ENCODE measurements around the gene TRIM27.

DNA sequence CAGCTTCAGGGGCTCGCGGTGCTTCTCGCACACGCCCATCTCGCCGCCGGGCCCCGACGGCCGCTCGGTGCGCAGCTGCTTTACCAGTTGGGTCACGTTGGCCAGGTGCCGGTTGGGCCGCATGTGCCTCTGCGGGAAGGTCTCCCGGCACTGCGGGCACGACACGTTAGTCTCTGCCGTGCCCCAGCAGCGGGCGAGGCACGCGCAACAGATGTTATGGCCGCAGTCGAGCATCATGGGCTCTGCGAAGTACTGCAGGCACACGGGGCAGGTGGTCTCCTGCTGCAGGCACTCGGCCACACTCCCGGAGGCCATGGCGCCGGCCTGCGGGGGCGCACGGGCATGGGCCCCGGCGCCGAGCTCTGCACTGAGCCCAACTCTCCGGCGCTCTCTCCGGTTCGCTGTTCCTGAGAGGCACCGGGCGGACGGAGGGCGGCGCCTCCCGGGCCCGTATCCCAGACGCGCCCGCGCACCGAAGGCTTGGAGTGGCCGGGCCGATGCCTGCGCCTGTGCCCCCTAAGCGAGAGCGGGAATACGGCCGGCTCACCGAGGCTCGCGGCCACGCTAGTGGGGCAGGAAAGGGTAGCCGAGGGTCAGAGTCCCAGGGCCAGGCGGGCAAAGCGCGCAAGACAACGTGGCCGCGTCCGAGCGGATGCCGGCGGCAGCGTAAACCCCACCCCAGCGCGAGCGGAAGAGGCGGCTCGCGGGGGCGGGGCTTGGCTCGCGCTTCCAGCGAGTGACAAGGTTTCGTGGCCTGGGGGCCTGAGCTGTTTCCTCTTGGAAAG is at the start of gene TRIM27:
- TF ChIP-seq, protein P1, sequence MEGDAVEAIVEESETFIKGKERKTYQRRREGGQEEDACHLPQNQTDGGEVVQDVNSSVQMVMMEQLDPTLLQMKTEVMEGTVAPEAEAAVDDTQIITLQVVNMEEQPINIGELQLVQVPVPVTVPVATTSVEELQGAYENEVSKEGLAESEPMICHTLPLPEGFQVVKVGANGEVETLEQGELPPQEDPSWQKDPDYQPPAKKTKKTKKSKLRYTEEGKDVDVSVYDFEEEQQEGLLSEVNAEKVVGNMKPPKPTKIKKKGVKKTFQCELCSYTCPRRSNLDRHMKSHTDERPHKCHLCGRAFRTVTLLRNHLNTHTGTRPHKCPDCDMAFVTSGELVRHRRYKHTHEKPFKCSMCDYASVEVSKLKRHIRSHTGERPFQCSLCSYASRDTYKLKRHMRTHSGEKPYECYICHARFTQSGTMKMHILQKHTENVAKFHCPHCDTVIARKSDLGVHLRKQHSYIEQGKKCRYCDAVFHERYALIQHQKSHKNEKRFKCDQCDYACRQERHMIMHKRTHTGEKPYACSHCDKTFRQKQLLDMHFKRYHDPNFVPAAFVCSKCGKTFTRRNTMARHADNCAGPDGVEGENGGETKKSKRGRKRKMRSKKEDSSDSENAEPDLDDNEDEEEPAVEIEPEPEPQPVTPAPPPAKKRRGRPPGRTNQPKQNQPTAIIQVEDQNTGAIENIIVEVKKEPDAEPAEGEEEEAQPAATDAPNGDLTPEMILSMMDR (IDR thresholded peaks at IDR 0.05; ENCODE audit: low read depth, low read length, missing input control) = no peak
- TF ChIP-seq SP1 (IDR thresholded peaks at IDR 0.05) = peak; percentile 56
- no peak for TF ChIP-seq TAF1 (conservative IDR thresholded peaks at IDR 0.05)
- TF ChIP-seq, protein P2, sequence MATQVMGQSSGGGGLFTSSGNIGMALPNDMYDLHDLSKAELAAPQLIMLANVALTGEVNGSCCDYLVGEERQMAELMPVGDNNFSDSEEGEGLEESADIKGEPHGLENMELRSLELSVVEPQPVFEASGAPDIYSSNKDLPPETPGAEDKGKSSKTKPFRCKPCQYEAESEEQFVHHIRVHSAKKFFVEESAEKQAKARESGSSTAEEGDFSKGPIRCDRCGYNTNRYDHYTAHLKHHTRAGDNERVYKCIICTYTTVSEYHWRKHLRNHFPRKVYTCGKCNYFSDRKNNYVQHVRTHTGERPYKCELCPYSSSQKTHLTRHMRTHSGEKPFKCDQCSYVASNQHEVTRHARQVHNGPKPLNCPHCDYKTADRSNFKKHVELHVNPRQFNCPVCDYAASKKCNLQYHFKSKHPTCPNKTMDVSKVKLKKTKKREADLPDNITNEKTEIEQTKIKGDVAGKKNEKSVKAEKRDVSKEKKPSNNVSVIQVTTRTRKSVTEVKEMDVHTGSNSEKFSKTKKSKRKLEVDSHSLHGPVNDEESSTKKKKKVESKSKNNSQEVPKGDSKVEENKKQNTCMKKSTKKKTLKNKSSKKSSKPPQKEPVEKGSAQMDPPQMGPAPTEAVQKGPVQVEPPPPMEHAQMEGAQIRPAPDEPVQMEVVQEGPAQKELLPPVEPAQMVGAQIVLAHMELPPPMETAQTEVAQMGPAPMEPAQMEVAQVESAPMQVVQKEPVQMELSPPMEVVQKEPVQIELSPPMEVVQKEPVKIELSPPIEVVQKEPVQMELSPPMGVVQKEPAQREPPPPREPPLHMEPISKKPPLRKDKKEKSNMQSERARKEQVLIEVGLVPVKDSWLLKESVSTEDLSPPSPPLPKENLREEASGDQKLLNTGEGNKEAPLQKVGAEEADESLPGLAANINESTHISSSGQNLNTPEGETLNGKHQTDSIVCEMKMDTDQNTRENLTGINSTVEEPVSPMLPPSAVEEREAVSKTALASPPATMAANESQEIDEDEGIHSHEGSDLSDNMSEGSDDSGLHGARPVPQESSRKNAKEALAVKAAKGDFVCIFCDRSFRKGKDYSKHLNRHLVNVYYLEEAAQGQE (IDR thresholded peaks at IDR 0.05) = peak; percentile 85
- peak in 1 of 2 donors; percentile 29 for TF ChIP-seq RAD21 (IDR thresholded peaks at IDR 0.05)
- peak; percentile 14 to 85 for TF ChIP-seq GABPA (IDR thresholded peaks at IDR 0.05 in 1 of 2, conservative IDR thresholded peaks at IDR 0.05 in 1 of 2)
- peak; percentile 59 for TF ChIP-seq FOXA1 (IDR thresholded peaks at IDR 0.05)
- TF ChIP-seq MAX (IDR thresholded peaks at IDR 0.05) = peak; percentile 55
